HepG2 (cell line): ENCODE measurements around the gene DCUN1D3. TPM values are rescaled to one million over a fixed set of nuclear protein-coding genes. Genes with fewer than 3 reads are reported as not detected.

Source experiments
- CBX2 ChIP-seq, 2 experiments: fragments of 200-600 bp in 1 of 2; sonication (generic); formaldehyde crosslinking in 1 of 2; IDR thresholded peaks; 2 replicates each; pipeline versions ENCODE4 v1.7.0 to v1.8.1; 2018 to 2022; ENCODE audit warnings: low read depth in 2 of 2, low read length in 1 of 2, mild to moderate bottlenecking in 1 of 2, missing genetic modification reagents in 1 of 2
- CEBPG ChIP-seq: IDR thresholded peaks from 2 replicates; pipeline ENCODE4 v1.6.1; 2016
- HDAC2 ChIP-seq: sonication (generic); formaldehyde crosslinking; IDR thresholded peaks from 2 replicates; pipeline ENCODE4 v1.4.0; 2020; ENCODE audit warnings: missing genetic modification reagents
- HMG20A ChIP-seq: IDR thresholded peaks from 2 replicates; pipeline ENCODE4 v1.6.1; 2016; ENCODE audit warnings: borderline replicate concordance
- MTA1 ChIP-seq: sonication (generic); formaldehyde crosslinking; IDR thresholded peaks from 2 replicates; pipeline ENCODE4 v1.4.0; 2020; ENCODE audit warnings: missing genetic modification reagents, mild to moderate bottlenecking, borderline replicate concordance
- MTA3 ChIP-seq: sonication (generic); formaldehyde crosslinking; IDR thresholded peaks from 2 replicates; pipeline ENCODE4 v1.4.0; 2020; ENCODE audit warnings: missing genetic modification reagents
- PHF21A ChIP-seq: sonication (generic); formaldehyde crosslinking; IDR thresholded peaks from 2 replicates; pipeline ENCODE4 v1.5.0; 2020; ENCODE audit warnings: mild to moderate bottlenecking, missing genetic modification reagents
- POLR2A ChIP-seq, 2 experiments: IDR thresholded peaks; 2 replicates each; pipeline ENCODE4 v1.6.1; 2011; ENCODE audit warnings: low read depth in 2 of 2, low read length in 2 of 2, mild to moderate bottlenecking in 1 of 2, moderate library complexity in 1 of 2; ENCODE audit not compliant: insufficient read depth in 1 of 2
- PTBP1 ChIP-seq: fragments of 200-400 bp; formaldehyde crosslinking; IDR thresholded peaks from 2 replicates; pipeline ENCODE4 v1.6.1; 2018; ENCODE audit warnings: low read length, low read depth; ENCODE audit not compliant: poor library complexity, severe bottlenecking
- SATB2 ChIP-seq: sonication (generic); formaldehyde crosslinking; IDR thresholded peaks from 2 replicates; pipeline ENCODE4 v1.5.0; 2020; ENCODE audit warnings: missing genetic modification reagents
- TCF12 ChIP-seq, 2 experiments: fragments of 450-650 bp in 1 of 2; sonication (generic) in 1 of 2; formaldehyde crosslinking in 1 of 2; IDR thresholded peaks; 2 replicates each; pipeline versions ENCODE4 v1.6.1 to v1.8.0; 2017 to 2022; ENCODE audit warnings: antibody characterized with exemption in 1 of 2, mild to moderate bottlenecking in 1 of 2, missing genetic modification reagents in 1 of 2, moderate library complexity in 1 of 2
- TCF7L2 ChIP-seq: IDR thresholded peaks from 2 replicates; pipeline ENCODE4 v1.6.1; 2011; ENCODE audit warnings: mild to moderate bottlenecking, low read depth, low read length, moderate library complexity
- ZBTB1 ChIP-seq: sonication (generic); formaldehyde crosslinking; IDR thresholded peaks from 2 replicates; pipeline ENCODE4 v1.4.0; 2020; ENCODE audit warnings: missing genetic modification reagents, borderline replicate concordance
- ZBTB26 ChIP-seq: IDR thresholded peaks from 2 replicates; pipeline ENCODE4 v1.6.1; 2016; ENCODE audit warnings: missing compliant biosample characterization, missing genetic modification reagents, borderline replicate concordance
- ZHX2 ChIP-seq, 2 experiments: sonication (generic) in 1 of 2; formaldehyde crosslinking in 1 of 2; IDR thresholded peaks; 2 replicates each; pipeline versions ENCODE4 v1.6.1 to v1.9.0; 2014 to 2022; ENCODE audit warnings: antibody characterized with exemption in 1 of 2, borderline replicate concordance in 1 of 2, inconsistent platforms in 1 of 2, low read depth in 1 of 2, missing genetic modification reagents in 1 of 2
- ZNF121 ChIP-seq: sonication (generic); formaldehyde crosslinking; IDR thresholded peaks from 2 replicates; pipeline ENCODE4 v1.5.0; 2020; ENCODE audit warnings: mild to moderate bottlenecking, missing genetic modification reagents
- ZNF205 ChIP-seq: IDR thresholded peaks from 2 replicates; pipeline ENCODE4 v1.6.1; 2018; ENCODE audit warnings: missing biosample characterization, missing genetic modification reagents
- ZNF230 ChIP-seq: sonication (generic); formaldehyde crosslinking; IDR thresholded peaks from 2 replicates; pipeline ENCODE4 v1.4.0; 2020; ENCODE audit warnings: mild to moderate bottlenecking, missing genetic modification reagents
- ZNF44 ChIP-seq: sonication (generic); formaldehyde crosslinking; IDR thresholded peaks from 2 replicates; pipeline ENCODE4 v1.5.1; 2020; ENCODE audit warnings: mild to moderate bottlenecking, missing genetic modification reagents
- ZNF552 ChIP-seq: sonication (generic); formaldehyde crosslinking; IDR thresholded peaks from 2 replicates; pipeline ENCODE4 v1.9.0; 2022; ENCODE audit warnings: missing genetic modification reagents, mild to moderate bottlenecking, borderline replicate concordance
- ZNF615 ChIP-seq: sonication (generic); formaldehyde crosslinking; IDR thresholded peaks from 2 replicates; pipeline ENCODE4 v1.5.0; 2020; ENCODE audit warnings: mild to moderate bottlenecking, missing genetic modification reagents, borderline replicate concordance
- ZNF761 ChIP-seq: sonication (generic); formaldehyde crosslinking; conservative IDR thresholded peaks from 2 replicates; pipeline ENCODE4 v1.4.0; 2020; ENCODE audit warnings: mild to moderate bottlenecking, missing genetic modification reagents
- ZNF891 ChIP-seq: sonication (generic); formaldehyde crosslinking; IDR thresholded peaks from 2 replicates; pipeline ENCODE4 v1.5.0; 2020; ENCODE audit warnings: mild to moderate bottlenecking, missing genetic modification reagents
- polyA plus RNA-seq, 8 experiments: library from polyadenylated mRNA; depleted of rRNA in 3 of 8; stranded (reverse) in 7 of 8; unstranded in 1 of 8; fragments of >200 nt; fragmentation: Illumina TruSeq in 4 of 8; extraction: Trizol in 4 of 8; gene quantifications; 2 replicates each; pipeline versions ENCODE4 v1.2.1 to v1.2.3, GENCODE V29; 2011 to 2016; ENCODE audit warnings: low read depth in 4 of 8, missing spikeins in 1 of 8, mixed read lengths in 1 of 8; ENCODE audit not compliant: insufficient read depth in 1 of 8
- total RNA-seq, 5 experiments: library from RNA; depleted of rRNA; stranded (reverse); fragments of >200 nt; fragmentation: Illumina TruSeq; extraction: Trizol; gene quantifications; 2 replicates each; pipeline ENCODE4 v1.2.3, GENCODE V29; 2016; ENCODE audit warnings: low read depth in 1 of 5
- TF ChIP-seq, protein P1 (sequence below): sonication (generic); formaldehyde crosslinking; IDR thresholded peaks from 2 replicates; pipeline ENCODE4 v1.5.1; 2020; ENCODE audit warnings: mild to moderate bottlenecking, missing genetic modification reagents, borderline replicate concordance

Gene DCUN1D3
- total and polyA plus RNA-seq, 2 of the 13 experiments (the other 11 are each of a cell fraction or from before 2014, with no cell fraction given), result 5.0 to 19.3 TPM

DNA sequence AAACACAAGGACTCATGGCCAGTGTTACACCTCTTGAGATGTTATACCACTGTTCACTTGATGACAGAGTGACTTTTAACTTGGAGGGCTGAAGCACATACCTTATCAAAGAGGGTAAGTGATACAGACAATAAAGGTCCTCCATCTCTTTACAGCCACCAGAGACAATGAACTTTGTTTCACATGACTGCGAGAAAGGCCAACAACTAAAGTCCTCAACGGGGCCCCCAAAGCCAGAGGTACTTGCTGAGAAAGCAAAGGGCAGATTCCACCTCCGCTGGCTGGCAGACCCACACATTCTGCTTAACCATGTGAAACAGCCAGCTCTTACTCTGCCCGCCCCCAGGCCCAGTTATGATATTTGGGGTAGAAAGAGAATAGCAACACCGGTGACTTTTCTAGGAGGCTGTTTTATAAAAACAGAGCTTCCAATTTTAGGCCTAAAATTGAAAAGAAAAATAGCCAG is 21.4 kb downstream of the DCUN1D3 start (continued):
- no peak for TF ChIP-seq PTBP1
- TF ChIP-seq, protein P1, sequence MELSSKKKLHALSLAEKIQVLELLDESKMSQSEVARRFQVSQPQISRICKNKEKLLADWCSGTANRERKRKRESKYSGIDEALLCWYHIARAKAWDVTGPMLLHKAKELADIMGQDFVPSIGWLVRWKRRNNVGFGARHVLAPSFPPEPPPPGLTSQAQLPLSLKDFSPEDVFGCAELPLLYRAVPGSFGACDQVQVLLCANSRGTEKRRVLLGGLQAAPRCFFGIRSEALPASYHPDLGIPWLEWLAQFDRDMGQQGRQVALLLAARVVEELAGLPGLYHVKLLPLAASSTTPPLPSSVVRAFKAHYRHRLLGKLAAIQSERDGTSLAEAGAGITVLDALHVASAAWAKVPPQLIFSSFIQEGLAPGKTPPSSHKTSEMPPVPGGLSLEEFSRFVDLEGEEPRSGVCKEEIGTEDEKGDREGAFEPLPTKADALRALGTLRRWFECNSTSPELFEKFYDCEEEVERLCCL (CRISPR knock-in tag), result no peak
- no peak for TF ChIP-seq ZNF891 (CRISPR knock-in tag)
- no peak for TF ChIP-seq ZNF615
- peak; percentile 59 for TF ChIP-seq HDAC2
- no peak for TF ChIP-seq ZNF552 (CRISPR knock-in tag)
- no peak for TF ChIP-seq ZNF761
- TF ChIP-seq ZNF205 (CRISPR knock-in tag), result no peak
- TF ChIP-seq HMG20A (CRISPR knock-in tag), result no peak
- no peak for TF ChIP-seq CBX2 (IDR thresholded peaks at IDR 0.05; ENCODE audit: low read depth, low read length)
- TF ChIP-seq CBX2 (CRISPR knock-in tag; IDR thresholded peaks at IDR 0.05; ENCODE audit: low read depth), result no peak
- no peak for TF ChIP-seq ZNF230
- TF ChIP-seq POLR2A (IDR thresholded peaks at IDR 0.05; ENCODE audit: insufficient read depth in 1 of 2, low read depth in 2 of 2, low read length in 2 of 2), result no peak
- TF ChIP-seq SATB2 (CRISPR knock-in tag), result no peak
- no peak for TF ChIP-seq ZBTB26 (CRISPR knock-in tag)
- TF ChIP-seq CEBPG (CRISPR knock-in tag), result peak; percentile 15; the same call in 1 of the 2 replicates
- no peak for TF ChIP-seq TCF7L2
- no peak for TF ChIP-seq ZNF44
- TF ChIP-seq ZNF121 (CRISPR knock-in tag), result no peak
- no peak for TF ChIP-seq TCF12 (IDR thresholded peaks at IDR 0.05)
- no peak for TF ChIP-seq TCF12 (CRISPR knock-in tag; IDR thresholded peaks at IDR 0.05)
- no peak for TF ChIP-seq ZHX2 (IDR thresholded peaks at IDR 0.05; ENCODE audit: low read depth)
- TF ChIP-seq ZHX2 (CRISPR knock-in tag; IDR thresholded peaks at IDR 0.05; ENCODE audit: borderline replicate concordance), result no peak
- TF ChIP-seq MTA1 (CRISPR knock-in tag), result 0 out of 2 replicates have a peak, but pooled peaks have one; percentile 46
- TF ChIP-seq ZBTB1 (CRISPR knock-in tag), result no peak
- TF ChIP-seq PHF21A, result peak; percentile 67
- TF ChIP-seq MTA3 (CRISPR knock-in tag), result no peak
